ENCODE results near the gene TMX2.

DNA sequence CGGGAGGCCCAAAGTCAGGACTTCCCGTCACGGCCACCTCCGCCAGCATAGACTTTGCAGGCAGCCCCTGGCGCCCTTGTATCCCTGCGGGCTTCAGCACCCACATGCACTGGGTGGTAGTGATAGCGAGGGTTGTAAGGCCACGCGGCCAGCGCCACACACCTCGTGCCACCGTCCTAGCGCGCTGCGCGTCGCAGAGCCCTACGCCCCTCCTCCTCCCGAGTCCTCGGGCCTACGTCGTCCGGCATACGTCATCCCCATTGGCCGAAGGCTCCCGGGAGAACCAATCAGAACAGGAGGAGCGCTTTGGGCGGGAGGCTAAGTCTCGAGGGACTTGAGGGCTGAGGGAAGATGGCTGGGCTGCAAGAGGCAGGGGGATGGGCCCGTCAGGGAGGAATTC lies 40.6 kb downstream of the TMX2 start:
- TF ChIP-seq, protein P1, sequence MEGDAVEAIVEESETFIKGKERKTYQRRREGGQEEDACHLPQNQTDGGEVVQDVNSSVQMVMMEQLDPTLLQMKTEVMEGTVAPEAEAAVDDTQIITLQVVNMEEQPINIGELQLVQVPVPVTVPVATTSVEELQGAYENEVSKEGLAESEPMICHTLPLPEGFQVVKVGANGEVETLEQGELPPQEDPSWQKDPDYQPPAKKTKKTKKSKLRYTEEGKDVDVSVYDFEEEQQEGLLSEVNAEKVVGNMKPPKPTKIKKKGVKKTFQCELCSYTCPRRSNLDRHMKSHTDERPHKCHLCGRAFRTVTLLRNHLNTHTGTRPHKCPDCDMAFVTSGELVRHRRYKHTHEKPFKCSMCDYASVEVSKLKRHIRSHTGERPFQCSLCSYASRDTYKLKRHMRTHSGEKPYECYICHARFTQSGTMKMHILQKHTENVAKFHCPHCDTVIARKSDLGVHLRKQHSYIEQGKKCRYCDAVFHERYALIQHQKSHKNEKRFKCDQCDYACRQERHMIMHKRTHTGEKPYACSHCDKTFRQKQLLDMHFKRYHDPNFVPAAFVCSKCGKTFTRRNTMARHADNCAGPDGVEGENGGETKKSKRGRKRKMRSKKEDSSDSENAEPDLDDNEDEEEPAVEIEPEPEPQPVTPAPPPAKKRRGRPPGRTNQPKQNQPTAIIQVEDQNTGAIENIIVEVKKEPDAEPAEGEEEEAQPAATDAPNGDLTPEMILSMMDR (IDR thresholded peaks at IDR 0.05; ENCODE audit: low read depth, low read length) = no peak
- TF ChIP-seq EZH2phosphoT487 (IDR thresholded peaks at IDR 0.05; ENCODE audit: low read depth) = no peak

All from OCI-LY3 (cell line).